Small intestine (tissue), 4 donors: Measurements from ENCODE around the gene LAMC3. TPM values are rescaled to one million over a fixed set of nuclear protein-coding genes. Genes with fewer than 3 reads are reported as not detected.

Experiments
- polyA plus RNA-seq, 4 donors: library from polyadenylated mRNA; stranded (reverse) in 3 of 4; unstranded in 1 of 4; fragments of 200-250 nt in 3 of 4; fragments of 120-200 nt in 1 of 4; gene quantifications; one replicate each; pipeline versions ENCODE4 v1.2.1 to v1.2.3, GENCODE V29; 2013
- donor health status: healthy with polysubstance abuse.
- donor health status: Bipolar disorder and iron deficiency.
- donor health status: healthy.

The LAMC3 gene
- polyA plus RNA-seq, 4 donors, result 0.25 to 0.44 TPM; not detected in 2

Other genes with a start within 250 kb of the LAMC3 start
- gene ABL1, start 173.9 kb upstream of the LAMC3 start, polyA plus RNA-seq, result 10 to 100 TPM in 3 of 4 donors, 1 to 10 TPM in 1; 8.7 to 58.1 (median 28.1) TPM
- gene QRFP, start 112.4 kb upstream of the LAMC3 start, polyA plus RNA-seq, result under 1 TPM in 2 of 4 donors, not detected in 2; 0.12 to 0.37 TPM
- gene FIBCD1, start 69.9 kb upstream of the LAMC3 start, polyA plus RNA-seq, result 1 to 10 TPM in 1 of 4 donors, under 1 TPM in 1, not detected in 2; 0.35 to 1.5 TPM
- 1 to 10 TPM in 3 of 4 donors, under 1 TPM in 1; 0.45 to 9.3 (median 4.4) TPM for gene AIF1L, start 87.4 kb downstream of the LAMC3 start, polyA plus RNA-seq
- 10 to 100 TPM; 16.7 to 49.7 (median 37.3) TPM for gene NUP214, start 116.4 kb downstream of the LAMC3 start, polyA plus RNA-seq